ENCODE data around the gene SLC1A5. TPM values are rescaled to one million over a fixed set of nuclear protein-coding genes. Genes with fewer than 3 reads are reported as not detected.
"Not testable (repeated sequence)": the region's sequence is repeated elsewhere in the genome, so short reads cannot be mapped to it uniquely, and the experiment has no call there.

Gene SLC1A5
- total and polyA plus RNA-seq, 3 donors from 2014 or later = 58.1 to 91.0 (median 69.9) TPM

DNA sequence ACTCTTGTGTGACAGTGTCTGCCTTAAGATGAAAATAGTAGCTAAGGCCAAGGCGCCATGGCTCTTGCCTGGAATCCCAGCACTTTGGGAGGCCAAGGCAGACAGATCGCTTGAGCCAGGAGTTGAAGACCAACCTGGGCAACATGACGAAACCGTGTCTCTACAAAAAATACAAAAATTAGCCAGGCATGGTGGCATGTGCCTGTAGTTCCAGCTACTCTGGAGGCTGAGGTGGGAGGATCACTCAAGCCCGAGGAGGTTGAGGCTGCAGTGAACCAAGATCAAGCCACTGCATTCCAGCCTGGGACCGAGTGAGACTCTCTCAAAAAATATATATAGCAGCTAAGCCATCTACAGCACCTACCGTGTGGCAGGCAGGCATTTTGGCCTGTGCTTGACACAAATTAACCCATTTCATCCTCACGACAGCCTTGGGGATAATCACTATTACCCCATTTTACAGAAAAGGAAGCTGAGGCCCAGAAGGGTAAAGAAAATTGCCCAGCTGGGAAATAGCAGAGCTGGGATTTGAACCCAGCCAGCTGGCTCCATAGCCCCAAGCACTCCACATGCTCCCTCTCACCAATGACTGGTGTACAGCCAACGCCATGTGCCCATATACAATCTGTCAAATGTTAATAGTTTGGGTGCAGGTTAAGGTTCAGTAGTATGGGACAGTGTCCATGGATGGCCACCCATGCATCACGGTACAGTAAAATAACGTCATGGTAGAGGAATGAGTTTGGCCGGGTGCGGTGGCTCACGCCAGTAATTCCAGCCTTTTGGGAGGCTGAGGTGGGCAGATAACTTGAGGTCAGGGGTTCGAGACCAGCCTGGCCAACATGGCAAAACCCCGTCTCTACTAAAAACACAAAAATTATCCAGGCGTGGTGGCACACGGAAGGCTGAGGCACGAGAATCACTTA, 3.1 kb downstream of the SLC1A5 start:
- Histone ChIP-seq H3K4me3 (no peak overlapping the region), H3K4me1 (peaks cover 31% of the 10 kb centered on the region), H3K27ac (peak overlapping the region; percentile 29 to 83), H3K27me3 (no peaks in the 10 kb centered on the region), H3K36me3 (ENCODE audit: low read depth, missing control alignments) (no peaks in the 10 kb centered on the region), H3K9me3 (no peaks in the 10 kb centered on the region)
- DNase-seq = no peak
- WGBS, 2 donors = 80 to 82% methylated on average over 18 to 19 of the region's 19 CpGs
- no peak for TF ChIP-seq POLR2A (IDR thresholded peaks at IDR 0.05)
- TF ChIP-seq, protein P1, sequence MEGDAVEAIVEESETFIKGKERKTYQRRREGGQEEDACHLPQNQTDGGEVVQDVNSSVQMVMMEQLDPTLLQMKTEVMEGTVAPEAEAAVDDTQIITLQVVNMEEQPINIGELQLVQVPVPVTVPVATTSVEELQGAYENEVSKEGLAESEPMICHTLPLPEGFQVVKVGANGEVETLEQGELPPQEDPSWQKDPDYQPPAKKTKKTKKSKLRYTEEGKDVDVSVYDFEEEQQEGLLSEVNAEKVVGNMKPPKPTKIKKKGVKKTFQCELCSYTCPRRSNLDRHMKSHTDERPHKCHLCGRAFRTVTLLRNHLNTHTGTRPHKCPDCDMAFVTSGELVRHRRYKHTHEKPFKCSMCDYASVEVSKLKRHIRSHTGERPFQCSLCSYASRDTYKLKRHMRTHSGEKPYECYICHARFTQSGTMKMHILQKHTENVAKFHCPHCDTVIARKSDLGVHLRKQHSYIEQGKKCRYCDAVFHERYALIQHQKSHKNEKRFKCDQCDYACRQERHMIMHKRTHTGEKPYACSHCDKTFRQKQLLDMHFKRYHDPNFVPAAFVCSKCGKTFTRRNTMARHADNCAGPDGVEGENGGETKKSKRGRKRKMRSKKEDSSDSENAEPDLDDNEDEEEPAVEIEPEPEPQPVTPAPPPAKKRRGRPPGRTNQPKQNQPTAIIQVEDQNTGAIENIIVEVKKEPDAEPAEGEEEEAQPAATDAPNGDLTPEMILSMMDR (IDR thresholded peaks at IDR 0.05) = no peak
- intact Hi-C loops (cut with DNase I; ENCODE audit: low total_unique reads) = no loop called here

DNA sequence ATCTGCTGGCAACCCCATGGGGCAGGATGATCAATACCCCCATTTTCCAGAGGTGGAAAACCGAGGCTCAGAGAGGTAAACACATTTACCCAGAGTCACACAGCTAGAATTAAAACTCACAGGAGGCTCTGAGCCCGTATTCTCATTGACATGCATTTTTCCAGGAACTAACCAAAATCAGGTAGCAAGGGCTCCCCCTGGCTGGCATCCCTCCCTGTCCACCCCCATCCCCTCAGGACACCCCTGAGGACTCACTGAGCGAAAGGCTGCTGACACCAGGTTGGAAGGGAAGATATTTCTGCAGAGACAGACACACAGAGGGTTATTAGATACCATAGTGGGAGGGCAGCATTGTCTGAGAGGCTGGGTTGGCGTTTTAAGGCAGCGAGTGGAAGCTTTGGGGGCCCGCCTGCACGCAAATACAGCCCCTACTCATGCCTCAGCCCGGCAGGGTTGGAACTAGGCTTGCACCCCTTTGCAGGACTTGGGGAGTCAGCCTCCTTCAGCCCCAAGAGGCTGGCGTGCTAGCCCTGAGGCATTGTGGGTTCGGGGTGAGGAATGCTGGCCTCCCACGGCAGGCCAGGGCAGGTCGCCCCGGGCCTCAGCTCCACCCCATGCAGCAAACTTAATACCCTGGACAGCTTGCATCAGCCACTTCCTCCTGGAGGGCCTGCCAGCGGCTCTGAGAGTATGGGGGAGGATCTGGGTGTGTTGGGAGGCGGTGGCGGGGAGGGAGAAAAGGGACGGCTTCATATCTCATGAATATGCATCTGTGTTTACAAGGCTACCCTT, 3.9 kb downstream of the SLC1A5 start:
- H3K27ac ChIP-seq = peak overlapping the region in 1 of 2 donors; percentile 69
- H3K27me3 ChIP-seq = no peaks in the 10 kb centered on the region
- H3K4me1 ChIP-seq = peaks cover 31% of the 10 kb centered on the region
- peak; percentile 82 for DNase-seq
- intact Hi-C loops (cut with DNase I; ENCODE audit: low total_unique reads) = no loop called here
- H3K4me3 ChIP-seq = peak overlapping the region in 1 of 2 donors; percentile 5
- TF ChIP-seq, protein P1 (IDR thresholded peaks at IDR 0.05) = no peak
- TF ChIP-seq POLR2A (IDR thresholded peaks at IDR 0.05) = no peak
- no peaks in the 10 kb centered on the region for H3K9me3 ChIP-seq
- no peaks in the 10 kb centered on the region for H3K36me3 ChIP-seq (ENCODE audit: low read depth, missing control alignments)
- WGBS, 2 donors = 52 to 87% methylated on average over 3 to 17 of the region's 17 CpGs

DNA sequence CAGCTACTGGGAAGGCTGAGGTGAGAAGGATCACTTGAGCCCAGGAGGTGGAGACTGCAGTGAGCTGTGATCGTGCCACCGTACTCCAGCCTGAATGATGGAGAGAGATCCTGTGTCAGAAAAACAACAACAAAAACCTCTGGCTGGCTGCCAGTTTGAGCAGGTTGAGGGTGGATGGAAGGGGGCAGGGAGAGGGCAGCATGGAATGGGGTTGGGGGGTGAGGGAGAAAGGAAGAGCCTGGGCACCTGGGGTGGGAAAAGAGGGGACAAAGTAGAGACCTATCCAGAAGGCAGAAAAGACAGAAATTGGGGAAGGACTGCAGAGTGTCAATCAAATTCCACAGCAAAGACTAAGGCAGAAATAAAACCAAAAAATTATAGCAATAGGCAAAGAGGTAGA, 4.7 kb downstream of the SLC1A5 start:
- Histone ChIP-seq H3K9me3 (no peaks in the 10 kb centered on the region), H3K4me1 (peaks cover 31% of the 10 kb centered on the region), H3K4me3 (no peak overlapping the region), H3K27ac (no peak overlapping the region), H3K27me3 (no peaks in the 10 kb centered on the region), H3K36me3 (ENCODE audit: low read depth, missing control alignments) (no peaks in the 10 kb centered on the region)
- intact Hi-C loops (cut with DNase I; ENCODE audit: low total_unique reads) = no loop called here
- 65 to 86% methylated on average over 2 of the region's 2 CpGs for WGBS, 2 donors
- DNase-seq = no peak
- TF ChIP-seq POLR2A (IDR thresholded peaks at IDR 0.05) = no peak
- TF ChIP-seq, protein P1 (IDR thresholded peaks at IDR 0.05) = no peak

DNA sequence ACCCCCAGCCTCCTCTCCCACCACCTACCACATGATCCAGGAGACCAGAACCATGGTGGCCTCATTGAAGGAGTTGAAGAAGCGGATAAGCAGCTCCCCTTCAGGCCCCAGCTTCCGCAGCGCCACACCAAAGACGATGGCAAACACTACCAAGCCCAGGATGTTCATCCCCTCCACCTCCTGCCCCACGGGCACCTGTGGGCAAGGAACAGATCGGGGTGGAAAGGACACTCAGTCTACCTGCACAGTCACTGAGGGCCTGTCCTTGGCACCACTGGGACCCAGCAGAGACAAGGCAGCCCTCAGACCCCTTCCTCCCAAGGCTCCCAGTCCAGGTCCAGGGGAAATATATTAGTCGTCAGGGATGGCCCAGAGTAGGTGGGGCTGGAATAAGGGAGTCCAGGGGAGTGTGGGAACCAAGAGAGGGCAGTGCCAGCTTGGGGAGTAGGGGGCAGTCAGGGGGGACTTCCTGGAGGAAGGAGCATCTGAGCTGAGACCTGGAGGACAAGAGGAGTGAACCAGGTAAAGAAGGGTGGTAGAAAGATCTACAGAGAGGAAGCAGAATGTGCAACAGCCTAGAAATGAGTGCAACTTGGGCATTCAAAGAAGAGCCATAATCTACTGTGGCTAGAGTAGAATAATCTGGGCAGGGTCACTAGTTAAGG, 5.9 kb downstream of the SLC1A5 start:
- no peaks in the 10 kb centered on the region for H3K9me3 ChIP-seq
- no peaks in the 10 kb centered on the region for H3K36me3 ChIP-seq (ENCODE audit: low read depth, missing control alignments)
- H3K4me1 ChIP-seq = peaks cover 31% of the 10 kb centered on the region
- WGBS, 2 donors = 93 to 100% methylated on average over 1 to 7 of the region's 7 CpGs
- H3K27ac ChIP-seq = no peak overlapping the region
- H3K4me3 ChIP-seq = no peak overlapping the region
- TF ChIP-seq, protein P1 (IDR thresholded peaks at IDR 0.05) = no peak
- TF ChIP-seq POLR2A (IDR thresholded peaks at IDR 0.05) = no peak
- no peaks in the 10 kb centered on the region for H3K27me3 ChIP-seq
- intact Hi-C loops (cut with DNase I; ENCODE audit: low total_unique reads) = no loop called here
- no peak for DNase-seq

DNA sequence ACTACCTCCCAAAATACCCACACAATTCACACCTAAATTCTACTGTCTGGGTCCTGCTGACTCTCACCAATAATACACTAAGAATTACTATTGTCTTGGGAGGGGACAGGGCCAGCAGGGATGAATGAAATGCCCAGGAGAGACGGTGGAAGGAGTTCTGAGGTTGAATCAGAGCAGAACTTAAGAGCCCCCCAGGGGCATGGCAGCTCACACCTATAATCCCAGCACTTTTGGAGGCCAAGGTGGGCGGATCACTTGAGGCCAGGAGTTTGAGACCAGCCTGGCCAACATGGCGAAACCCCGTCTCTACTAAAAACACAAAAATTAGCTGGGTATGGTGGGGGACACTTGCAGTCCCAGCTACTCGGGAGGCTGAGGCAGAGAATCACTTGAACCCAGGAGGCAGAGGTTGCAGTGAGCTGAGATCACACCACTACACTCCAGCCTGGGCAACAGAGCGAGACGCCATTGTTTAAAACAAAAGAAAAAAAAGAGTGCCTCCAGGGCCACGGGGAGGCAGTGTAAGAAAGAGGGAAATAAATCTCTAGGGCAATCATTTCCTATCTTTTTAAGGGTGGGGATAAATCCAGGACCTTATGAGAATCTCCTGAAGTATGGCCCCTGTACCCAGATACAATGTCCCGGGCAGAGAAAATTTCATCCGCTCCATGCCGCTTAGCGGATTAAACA, 10.3 kb downstream of the SLC1A5 start:
- intact Hi-C loops (cut with DNase I; ENCODE audit: low total_unique reads) = not testable (repeated sequence)

More for the DNA sequence above, 10.3 kb downstream of the SLC1A5 start:
- 86 to 87% methylated on average over 12 of the region's 12 CpGs for WGBS, 2 donors
- H3K36me3 ChIP-seq (ENCODE audit: low read depth, missing control alignments); H3K9me3 ChIP-seq; H3K4me3 ChIP-seq; H3K4me1 ChIP-seq; H3K27ac ChIP-seq; DNase-seq; H3K27me3 ChIP-seq: not testable (repeated sequence)

All from testis (tissue), 3 donors.